T-cell (primary cell): ENCODE measurements around the gene C10orf120. TPM values are rescaled to one million over a fixed set of nuclear protein-coding genes. Genes with fewer than 3 reads are reported as not detected.

Experiments used
- ATAC-seq, 4 experiments: fragments of 200-7000 bp in 3 of 4; fragments of 150-1000 bp in 1 of 4; cut with Tn5 transposase; replicated peaks in 1 of 4; 1 replicate in 3 of 4; 2 replicates in 1 of 4; pipeline ENCODE4 v1.10.0; 2021; ENCODE audit warnings: moderate library complexity in 3 of 4, mild to moderate bottlenecking in 2 of 4, moderate number of reproducible peaks in 1 of 4
- CTCF ChIA-PET, 2 donors: fragments of 300-600 bp; sonication (Branson Sonifier 250); formaldehyde crosslinking; loops; one replicate each; lab custom pipeline; 2022; ENCODE audit warnings: antibody characterized with exemption in 2 of 2; lab: Charles Lee
- POLR2A ChIA-PET, 2 donors: fragments of 300-600 bp; sonication (Branson Sonifier 250); formaldehyde crosslinking; loops; one replicate each; lab custom pipeline; 2022; ENCODE audit warnings: antibody characterized with exemption in 2 of 2; lab: Charles Lee
- DNase-seq, 35 experiments: peaks; one replicate each; pipeline versions ENCODE4 v3.0.0 to v3.0.0-alpha.2; 2013 to 2023
- H3K27ac ChIP-seq: one replicate; pipeline ENCODE4 v1.5.1; 2013; ENCODE audit warnings: low read length
- H3K27me3 ChIP-seq, 2 experiments: replicated peaks in 1 of 2; 1 replicate in 1 of 2; 2 replicates in 1 of 2; pipeline versions ENCODE4 v1.6.1 to v1.7.0; 2013; ENCODE audit warnings: low read length in 1 of 2, mixed read lengths in 1 of 2; ENCODE audit not compliant: control insufficient read depth in 2 of 2, insufficient read depth in 2 of 2; ENCODE audit errors: extremely low read depth in 1 of 2
- H3K36me3 ChIP-seq, 2 donors: 1 replicate in 1 of 2; 2 replicates in 1 of 2; pipeline versions ENCODE4 v1.6.1 to v1.7.0; 2013; ENCODE audit warnings: low read length in 1 of 2; ENCODE audit not compliant: control insufficient read depth in 2 of 2, insufficient read depth in 1 of 2; ENCODE audit errors: extremely low read depth in 1 of 2
- H3K4me1 ChIP-seq, 2 experiments: 1 replicate in 1 of 2; 2 replicates in 1 of 2; pipeline versions ENCODE4 v1.6.1 to v1.7.0; 2013; ENCODE audit warnings: low read length in 2 of 2, mixed read lengths in 1 of 2; ENCODE audit not compliant: insufficient read depth in 2 of 2, control insufficient read depth in 1 of 2; ENCODE audit errors: extremely low read depth in 1 of 2
- H3K4me3 ChIP-seq, 2 donors: 1 replicate in 1 of 2; 2 replicates in 1 of 2; pipeline versions ENCODE4 v1.5.1 to v1.7.0; 2013; ENCODE audit warnings: mild to moderate bottlenecking in 2 of 2, low read length in 1 of 2, moderate library complexity in 1 of 2; ENCODE audit not compliant: control insufficient read depth in 1 of 2; ENCODE audit errors: extremely low read depth in 1 of 2
- H3K9me3 ChIP-seq: 2 replicates; pipeline ENCODE4 v1.7.0; 2013
- H3K27ac Mint-ChIP-seq, 2 donors: one replicate each; pipeline ENCODE4 v1.8.0; 2020 to 2021; ENCODE audit warnings: mild to moderate bottlenecking in 2 of 2, mixed read lengths in 2 of 2
- H3K27me3 Mint-ChIP-seq, 2 donors: one replicate each; pipeline ENCODE4 v1.8.0; 2021 to 2022; ENCODE audit warnings: mixed read lengths in 2 of 2
- H3K36me3 Mint-ChIP-seq: one replicate; pipeline ENCODE4 v1.8.0; 2021; ENCODE audit warnings: mixed read lengths
- H3K4me1 Mint-ChIP-seq, 3 donors: one replicate each; pipeline ENCODE4 v1.8.0; 2020 to 2022; ENCODE audit warnings: mixed read lengths in 3 of 3, mild to moderate bottlenecking in 1 of 3
- H3K4me3 Mint-ChIP-seq, 3 donors: one replicate each; pipeline ENCODE4 v1.8.0; 2020 to 2022; ENCODE audit warnings: mild to moderate bottlenecking in 3 of 3, mixed read lengths in 3 of 3, moderate library complexity in 3 of 3
- H3K9me3 Mint-ChIP-seq, 3 donors: one replicate each; pipeline ENCODE4 v1.8.0; 2020 to 2022; ENCODE audit warnings: mixed read lengths in 3 of 3
- WGBS: methylation state at CpG from one replicate; pipeline ENCODE4 v1.1.5; 2013; ENCODE audit warnings: missing lambda C conversion rate; ENCODE audit not compliant: insufficient coverage; 5-methylcytosine and 5-hydroxymethylcytosine counted together
- total RNA-seq, 35 experiments: library from RNA in 6 of 35; stranded (reverse) in 6 of 35; fragments of 120-200 nt in 1 of 35; gene quantifications; one replicate each; pipeline versions ENCODE4 v1.2.1 to v1.2.4 and lab custom pipeline; 2013 to 2026

C10orf120 gene
- total RNA-seq, 5 donors from 2014 or later (not counting 1 experiment from before 2014, with no cell fraction given) = not detected

DNA sequence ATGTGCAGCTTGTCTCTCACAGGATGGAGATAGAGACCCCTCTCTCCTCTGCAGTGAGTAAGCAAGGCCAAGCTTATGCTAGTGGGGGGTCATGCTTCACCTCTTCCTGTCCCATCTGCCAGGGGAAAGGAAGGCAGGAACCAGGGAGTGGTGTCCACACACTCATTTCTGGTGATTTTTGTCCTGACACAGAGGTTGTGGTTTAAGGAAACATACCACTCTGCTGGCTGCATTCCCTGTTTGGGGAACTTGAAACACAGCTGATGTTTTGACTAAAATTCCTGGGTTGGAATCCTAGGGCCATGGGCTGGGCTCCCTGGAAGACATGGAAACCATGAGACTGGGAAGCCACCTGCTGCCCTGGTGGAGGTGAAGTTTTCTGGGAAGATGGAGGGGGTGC, 21.4 kb downstream of the C10orf120 start:
- H3K4me1 Mint-ChIP-seq = no peaks in the 10 kb centered on the region
- no peak overlapping the region for H3K4me3 ChIP-seq
- no peaks in the 10 kb centered on the region for H3K9me3 ChIP-seq
- H3K27ac Mint-ChIP-seq = no peak overlapping the region
- no peaks in the 10 kb centered on the region for H3K36me3 Mint-ChIP-seq
- peaks cover 0 to 23% of the 10 kb centered on the region in 2 experiments for H3K27me3 ChIP-seq
- no peak overlapping the region for H3K27ac ChIP-seq
- H3K9me3 Mint-ChIP-seq = no peaks in the 10 kb centered on the region
- ChIA-PET CTCF (no interaction called here), POLR2A (no interaction called here)
- H3K36me3 ChIP-seq = no peaks in the 10 kb centered on the region
- H3K4me1 ChIP-seq = no peaks in the 10 kb centered on the region
- no peak overlapping the region for H3K4me3 Mint-ChIP-seq
- ATAC-seq (no peak), DNase-seq (no peak)
- H3K27me3 Mint-ChIP-seq = peaks cover 31 to 32% of the 10 kb centered on the region in 2 donors

- Histone ChIP-seq H3K27ac (no peak overlapping the region), H3K4me1 (no peaks in the 10 kb centered on the region), H3K4me3 (no peak overlapping the region), H3K27me3 (peaks cover 0 to 29% of the 10 kb centered on the region in 2 experiments), H3K36me3 (no peaks in the 10 kb centered on the region), H3K9me3 (no peaks in the 10 kb centered on the region)
- Mint-ChIP-seq H3K27ac (no peak overlapping the region), H3K36me3 (no peaks in the 10 kb centered on the region), H3K4me3 (no peak overlapping the region), H3K4me1 (no peaks in the 10 kb centered on the region), H3K27me3 (peaks cover 38 to 41% of the 10 kb centered on the region in 2 donors), H3K9me3 (no peaks in the 10 kb centered on the region)
- ChIA-PET CTCF (no interaction called here), POLR2A (no interaction called here)
- DNase-seq (no peak), ATAC-seq (no peak)
- 92% methylated on average over 2 of the region's 2 CpGs for WGBS
Measured at GRCh38 chr10:122675278-122675677, 24.4 kb downstream of the C10orf120 start.

GRCh38 chr10:122674781-122675180, 24.9 kb downstream of the C10orf120 start:
- Mint-ChIP-seq H3K4me3 (no peak overlapping the region), H3K4me1 (no peaks in the 10 kb centered on the region), H3K27ac (no peak overlapping the region), H3K36me3 (no peaks in the 10 kb centered on the region), H3K27me3 (peaks cover 38 to 41% of the 10 kb centered on the region in 2 donors), H3K9me3 (no peaks in the 10 kb centered on the region)
- ChIA-PET CTCF (no interaction called here), POLR2A (no interaction called here)
- WGBS = 73% methylated on average over 4 of the region's 8 CpGs
- DNase-seq (no peak), ATAC-seq (no peak)
- Histone ChIP-seq H3K27ac (no peak overlapping the region), H3K9me3 (no peaks in the 10 kb centered on the region), H3K36me3 (no peaks in the 10 kb centered on the region), H3K4me1 (no peaks in the 10 kb centered on the region), H3K4me3 (no peak overlapping the region), H3K27me3 (peaks cover 0 to 31% of the 10 kb centered on the region in 2 experiments)

GRCh38 chr10:122673731-122674130, 25.9 kb downstream of the C10orf120 start:
- Histone ChIP-seq H3K4me1 (no peaks in the 10 kb centered on the region), H3K27ac (no peak overlapping the region), H3K36me3 (no peaks in the 10 kb centered on the region), H3K4me3 (no peak overlapping the region), H3K27me3 (peaks cover 0 to 28% of the 10 kb centered on the region in 2 experiments), H3K9me3 (no peaks in the 10 kb centered on the region)
- Mint-ChIP-seq H3K27me3 (peaks cover 35 to 40% of the 10 kb centered on the region in 2 donors), H3K36me3 (no peaks in the 10 kb centered on the region), H3K9me3 (no peaks in the 10 kb centered on the region), H3K4me3 (no peak overlapping the region), H3K4me1 (no peaks in the 10 kb centered on the region), H3K27ac (no peak overlapping the region)
- DNase-seq (no peak), ATAC-seq (no peak)
- POLR2A ChIA-PET = no interaction called here
- CTCF ChIA-PET = no interaction called here
- WGBS = 74% methylated on average over 4 of the region's 5 CpGs

DNA sequence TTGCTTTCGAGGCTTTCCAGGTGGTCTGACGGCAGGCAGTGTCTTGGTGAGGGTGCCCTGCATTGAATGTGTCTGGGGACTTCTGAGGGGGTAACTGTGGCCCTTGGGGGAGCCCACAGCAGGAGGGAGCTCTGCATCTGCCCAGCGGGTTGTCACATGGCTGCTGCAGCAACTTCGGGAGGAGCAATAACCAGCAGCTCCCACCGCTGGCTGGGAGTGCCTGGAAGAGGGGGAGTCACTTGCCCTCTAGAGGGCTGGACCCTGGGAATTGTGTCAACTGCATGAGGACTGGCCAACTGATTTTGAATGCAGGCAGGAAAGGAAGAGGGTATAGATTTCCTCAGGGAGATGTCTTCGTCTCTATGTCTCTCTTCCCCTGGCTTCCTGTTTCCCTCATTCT, 26.4 kb downstream of the C10orf120 start:
- no peaks in the 10 kb centered on the region for H3K9me3 Mint-ChIP-seq
- no peaks in the 10 kb centered on the region for H3K36me3 Mint-ChIP-seq
- ChIA-PET CTCF (no interaction called here), POLR2A (no interaction called here)
- Histone ChIP-seq H3K4me3 (no peak overlapping the region), H3K9me3 (no peaks in the 10 kb centered on the region), H3K4me1 (no peaks in the 10 kb centered on the region), H3K27ac (no peak overlapping the region), H3K27me3 (peaks cover 0 to 25% of the 10 kb centered on the region in 2 experiments), H3K36me3 (no peaks in the 10 kb centered on the region)
- DNase-seq (no peak), ATAC-seq (no peak)
- no peak overlapping the region for H3K27ac Mint-ChIP-seq
- WGBS = 59% methylated on average over 5 of the region's 6 CpGs
- peaks cover 31 to 40% of the 10 kb centered on the region in 2 donors for H3K27me3 Mint-ChIP-seq
- no peaks in the 10 kb centered on the region for H3K4me1 Mint-ChIP-seq
- H3K4me3 Mint-ChIP-seq = no peak overlapping the region

GRCh38 chr10:122672655-122673054, 27.0 kb downstream of the C10orf120 start:
- no peak overlapping the region for H3K4me3 ChIP-seq
- H3K36me3 ChIP-seq = no peaks in the 10 kb centered on the region
- 94% methylated on average over 3 of the region's 4 CpGs for WGBS
- peaks cover 0 to 20% of the 10 kb centered on the region in 2 experiments for H3K27me3 ChIP-seq
- Mint-ChIP-seq H3K27ac (no peak overlapping the region), H3K9me3 (no peaks in the 10 kb centered on the region), H3K36me3 (no peaks in the 10 kb centered on the region), H3K27me3 (peaks cover 34 to 41% of the 10 kb centered on the region in 2 donors), H3K4me1 (no peaks in the 10 kb centered on the region), H3K4me3 (no peak overlapping the region)
- DNase-seq (no peak), ATAC-seq (no peak)
- no peaks in the 10 kb centered on the region for H3K4me1 ChIP-seq
- H3K9me3 ChIP-seq = no peaks in the 10 kb centered on the region
- ChIA-PET POLR2A (no interaction called here), CTCF (no interaction called here)
- H3K27ac ChIP-seq = no peak overlapping the region

DNA sequence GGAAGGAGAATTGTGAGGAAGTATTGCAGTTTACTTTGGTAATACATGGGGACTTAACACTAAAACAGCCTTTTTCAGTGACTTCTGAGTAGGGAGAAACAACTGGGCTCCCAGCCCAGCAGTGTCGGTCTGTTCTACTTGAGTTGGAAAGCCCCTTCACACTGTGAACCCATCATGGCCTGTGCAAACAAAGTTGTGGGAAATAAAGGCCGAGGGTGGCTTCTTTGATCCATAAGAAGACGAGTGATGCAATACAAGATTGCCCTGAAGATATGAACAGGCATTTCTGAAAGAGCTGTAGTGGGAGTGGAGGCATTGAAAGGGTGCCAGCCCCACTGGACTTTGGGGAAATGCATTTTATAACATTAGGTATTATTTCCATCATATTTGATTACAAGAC, 28.3 kb downstream of the C10orf120 start:
- Mint-ChIP-seq H3K27me3 (peaks cover 29 to 35% of the 10 kb centered on the region in 2 donors), H3K36me3 (no peaks in the 10 kb centered on the region), H3K4me3 (no peak overlapping the region), H3K27ac (no peak overlapping the region), H3K4me1 (no peaks in the 10 kb centered on the region), H3K9me3 (no peaks in the 10 kb centered on the region)
- ATAC-seq = no peak
- CTCF ChIA-PET = no interaction called here
- WGBS = 26% methylated on average over 2 of the region's 3 CpGs
- POLR2A ChIA-PET = no interaction called here
- Histone ChIP-seq H3K9me3 (no peaks in the 10 kb centered on the region), H3K27me3 (peaks cover 0 to 15% of the 10 kb centered on the region in 2 experiments), H3K27ac (no peak overlapping the region), H3K4me1 (no peaks in the 10 kb centered on the region), H3K4me3 (no peak overlapping the region), H3K36me3 (no peaks in the 10 kb centered on the region)
- DNase-seq = no peak
